H9 (cell line): ENCODE data around the gene BCAP29. TPM values are rescaled to one million over a fixed set of nuclear protein-coding genes. Genes with fewer than 3 reads are reported as not detected.
"Not testable (repeated sequence)": the region's sequence is repeated elsewhere in the genome, so short reads cannot be mapped to it uniquely, and the experiment has no call there.

Experiments used
- DNase-seq: peaks from one replicate; pipeline ENCODE4 v3.0.0-alpha.2; 2017
- H2AFZ ChIP-seq: one replicate; pipeline ENCODE4 v1.6.1; 2013; ENCODE audit warnings: mild to moderate bottlenecking, low read length, control low read depth, moderate library complexity
- H2AK5ac ChIP-seq: 2 replicates; pipeline ENCODE4 v1.6.1; 2013; ENCODE audit warnings: low read length, control low read depth, mixed read lengths; ENCODE audit not compliant: insufficient read length
- H2BK120ac ChIP-seq: one replicate; pipeline ENCODE4 v1.6.1; 2013; ENCODE audit warnings: low read depth, mild to moderate bottlenecking, low read length, control low read depth, inconsistent platforms; ENCODE audit not compliant: poor library complexity, severe bottlenecking
- H2BK12ac ChIP-seq: 2 replicates; pipeline ENCODE4 v1.6.1; 2013; ENCODE audit warnings: low read length, control low read depth, mixed read lengths, low read depth; ENCODE audit not compliant: insufficient read length
- H2BK15ac ChIP-seq: 2 replicates; pipeline ENCODE4 v1.6.1; 2013; ENCODE audit warnings: low read depth, low read length, control low read depth
- H2BK20ac ChIP-seq: one replicate; pipeline ENCODE4 v1.6.1; 2013; ENCODE audit warnings: low read depth, mild to moderate bottlenecking, low read length, control low read depth, inconsistent platforms; ENCODE audit not compliant: poor library complexity, severe bottlenecking
- H2BK5ac ChIP-seq: 2 replicates; pipeline ENCODE4 v1.6.1; 2013; ENCODE audit warnings: low read length, control low read depth, mixed read lengths; ENCODE audit not compliant: insufficient read length
- H3K14ac ChIP-seq: 2 replicates; pipeline ENCODE4 v1.6.1; 2013; ENCODE audit warnings: low read length, control low read depth; ENCODE audit not compliant: insufficient read depth
- H3K18ac ChIP-seq: 2 replicates; pipeline ENCODE4 v1.6.1; 2013; ENCODE audit warnings: low read depth, mild to moderate bottlenecking, mixed read lengths, low read length, control low read depth; ENCODE audit not compliant: insufficient read length
- H3K23ac ChIP-seq: 2 replicates; pipeline ENCODE4 v1.6.1; 2013; ENCODE audit warnings: low read length, control low read depth, mixed read lengths, low read depth; ENCODE audit not compliant: insufficient read length
- H3K23me2 ChIP-seq: 2 replicates; pipeline ENCODE4 v1.6.1; 2013; ENCODE audit warnings: low read depth, mild to moderate bottlenecking, mixed read lengths, low read length, control low read depth; ENCODE audit not compliant: insufficient read length, poor library complexity, severe bottlenecking
- H3K27ac ChIP-seq: 2 replicates; pipeline ENCODE4 v1.5.1; 2013; ENCODE audit warnings: low read length, control low read depth, mixed read lengths, low read depth; ENCODE audit not compliant: insufficient read length
- H3K27me3 ChIP-seq: 2 replicates; pipeline ENCODE4 v1.6.1; 2013; ENCODE audit warnings: low read length, control low read depth, inconsistent platforms; ENCODE audit not compliant: insufficient read depth
- H3K4ac ChIP-seq: 2 replicates; pipeline ENCODE4 v1.6.1; 2013; ENCODE audit warnings: low read depth, mild to moderate bottlenecking, control low read depth, inconsistent platforms, low read length, moderate library complexity
- H3K4me1 ChIP-seq: 2 replicates; pipeline ENCODE4 v1.6.1; 2013; ENCODE audit warnings: low read length, control low read depth, inconsistent platforms; ENCODE audit not compliant: insufficient read depth
- H3K4me2 ChIP-seq: 2 replicates; pipeline ENCODE4 v1.6.1; 2013; ENCODE audit warnings: low read length, control low read depth, mixed read lengths; ENCODE audit not compliant: insufficient read length, insufficient read depth
- H3K56ac ChIP-seq: 2 replicates; pipeline ENCODE4 v1.6.1; 2013; ENCODE audit warnings: low read depth, mild to moderate bottlenecking, mixed read lengths, low read length, control low read depth; ENCODE audit not compliant: insufficient read length
- H3K79me1 ChIP-seq: 2 replicates; pipeline ENCODE4 v1.6.1; 2013; ENCODE audit warnings: low read depth, mild to moderate bottlenecking, moderate library complexity, low read length, control low read depth, inconsistent platforms; ENCODE audit not compliant: insufficient read depth, poor library complexity, severe bottlenecking
- H3K79me2 ChIP-seq: 2 replicates; pipeline ENCODE4 v1.6.1; 2013; ENCODE audit warnings: low read length, control low read depth, inconsistent platforms; ENCODE audit not compliant: insufficient read depth
- H3K9ac ChIP-seq: 2 replicates; pipeline ENCODE4 v1.6.1; 2013; ENCODE audit warnings: low read length, control low read depth, mixed read lengths; ENCODE audit not compliant: insufficient read length; ENCODE audit errors: extremely low read depth
- H3K9me3 ChIP-seq: one replicate; pipeline ENCODE4 v1.6.1; 2013; ENCODE audit warnings: low read depth, low read length, inconsistent platforms; ENCODE audit not compliant: control insufficient read depth
- H3T11ph ChIP-seq: one replicate; pipeline ENCODE4 v1.6.1; 2013; ENCODE audit warnings: mild to moderate bottlenecking, low read length, control low read depth, inconsistent platforms
- H4K20me1 ChIP-seq: one replicate; pipeline ENCODE4 v1.6.1; 2013; ENCODE audit not compliant: control insufficient read depth, insufficient read length, insufficient read depth
- H4K5ac ChIP-seq: 2 replicates; pipeline ENCODE4 v1.6.1; 2013; ENCODE audit warnings: low read depth, mild to moderate bottlenecking, mixed read lengths, low read length, control low read depth; ENCODE audit not compliant: insufficient read length
- H4K8ac ChIP-seq: replicated peaks from 2 replicates; pipeline ENCODE4 v1.6.1; 2013; ENCODE audit warnings: low read length, control low read depth, mixed read lengths, low read depth; ENCODE audit not compliant: insufficient read length
- H4K91ac ChIP-seq: 2 replicates; pipeline ENCODE4 v1.6.1; 2013; ENCODE audit warnings: low read depth, mild to moderate bottlenecking, moderate library complexity, mixed read lengths, low read length, control low read depth; ENCODE audit not compliant: insufficient read length
- H3K27ac Mint-ChIP-seq, 3 experiments: 2 replicates in 2 of 3; 3 replicates in 1 of 3; pipeline ENCODE4 v1.8.0; 2020 to 2021; ENCODE audit warnings: mixed read lengths in 3 of 3, mild to moderate bottlenecking in 1 of 3, moderate library complexity in 1 of 3
- H3K27me3 Mint-ChIP-seq: 2 replicates; pipeline ENCODE4 v1.8.0; 2021; ENCODE audit warnings: low read depth, mild to moderate bottlenecking, moderate library complexity, mixed read lengths
- H3K36me3 Mint-ChIP-seq, 3 experiments: 2 replicates in 2 of 3; 3 replicates in 1 of 3; pipeline ENCODE4 v1.8.0; 2020 to 2021; ENCODE audit warnings: low read depth in 3 of 3, mixed read lengths in 3 of 3; ENCODE audit not compliant: insufficient read depth in 1 of 3
- H3K4me1 Mint-ChIP-seq, 2 experiments: 2 replicates each; pipeline ENCODE4 v1.8.0; 2020; ENCODE audit warnings: mixed read lengths in 2 of 2
- H3K4me3 Mint-ChIP-seq, 2 experiments: 2 replicates in 1 of 2; 3 replicates in 1 of 2; pipeline ENCODE4 v1.8.0; 2020 to 2021; ENCODE audit warnings: mild to moderate bottlenecking in 2 of 2, mixed read lengths in 2 of 2, moderate library complexity in 1 of 2
- H3K9me3 Mint-ChIP-seq, 2 experiments: 2 replicates in 1 of 2; 3 replicates in 1 of 2; pipeline ENCODE4 v1.8.0; 2020; ENCODE audit warnings: mild to moderate bottlenecking in 2 of 2, mixed read lengths in 2 of 2, moderate library complexity in 1 of 2
- WGBS: extraction: QIAGEN DNeasy Blood & Tissue Kit; methylation state at CpG from one replicate; pipeline ENCODE4 v1.1.7; 2013; ENCODE audit warnings: missing lambda C conversion rate, low lambda C conversion rate, mixed read lengths; ENCODE audit not compliant: insufficient read length; ENCODE audit errors: extremely low coverage; 5-methylcytosine and 5-hydroxymethylcytosine counted together
- total RNA-seq: library from RNA; stranded (reverse); gene quantifications from 2 replicates; pipeline ENCODE4 v1.2.1, GENCODE V29; 2021
- TF ChIP-seq, protein P1 (sequence below): fragments of 200-600 bp; sonication (generic); conservative IDR thresholded peaks from 3 replicates; pipeline ENCODE4 v1.8.0; 2021; ENCODE audit warnings: antibody characterized with exemption, mild to moderate bottlenecking

Gene BCAP29
- total RNA-seq, 1 experiment from 2014 or later, result 30.6 TPM

- DNase-seq, result no peak
- Histone ChIP-seq H2BK12ac (no peak overlapping the region), H3K23me2 (no peaks in the 10 kb centered on the region), H4K5ac (no peak overlapping the region), H4K20me1 (no peaks in the 10 kb centered on the region), H4K8ac (no peak overlapping the region), H3K4ac (no peak overlapping the region), H2AFZ (no peak overlapping the region), H3K79me1 (no peaks in the 10 kb centered on the region), H3K18ac (no peak overlapping the region), H3T11ph (no peak overlapping the region), H3K9ac (no peak overlapping the region), H3K79me2 (no peaks in the 10 kb centered on the region), H3K9me3 (no peaks in the 10 kb centered on the region), H2BK20ac (no peak overlapping the region), H3K27me3 (no peaks in the 10 kb centered on the region), H4K91ac (no peak overlapping the region), H2BK15ac (no peak overlapping the region), H3K56ac (no peak overlapping the region), H3K4me1 (no peaks in the 10 kb centered on the region), H3K23ac (no peak overlapping the region), H3K14ac (no peak overlapping the region), H3K4me2 (no peak overlapping the region), H3K27ac (no peak overlapping the region), H2BK120ac (no peak overlapping the region), H2BK5ac (no peak overlapping the region), H2AK5ac (no peak overlapping the region)
- Mint-ChIP-seq H3K27ac (peak overlapping the region in 1 of 3 experiments; percentile 56; a peak in 1 of 7 replicates), H3K27me3 (peaks cover 7% of the 10 kb centered on the region), H3K36me3 (0 out of 7 replicates have a peak, but pooled peaks cover 0 to 3% (median 0%) of the 10 kb centered on the region in 3 experiments), H3K4me3 (no peak overlapping the region), H3K9me3 (no peaks in the 10 kb centered on the region), H3K4me1 (peaks cover 0 to 5% of the 10 kb centered on the region in 2 experiments; a peak in 3 of 4 replicates)
- WGBS, result no CpG with 5 or more reads among the region's 1 CpG
- TF ChIP-seq, protein P1, sequence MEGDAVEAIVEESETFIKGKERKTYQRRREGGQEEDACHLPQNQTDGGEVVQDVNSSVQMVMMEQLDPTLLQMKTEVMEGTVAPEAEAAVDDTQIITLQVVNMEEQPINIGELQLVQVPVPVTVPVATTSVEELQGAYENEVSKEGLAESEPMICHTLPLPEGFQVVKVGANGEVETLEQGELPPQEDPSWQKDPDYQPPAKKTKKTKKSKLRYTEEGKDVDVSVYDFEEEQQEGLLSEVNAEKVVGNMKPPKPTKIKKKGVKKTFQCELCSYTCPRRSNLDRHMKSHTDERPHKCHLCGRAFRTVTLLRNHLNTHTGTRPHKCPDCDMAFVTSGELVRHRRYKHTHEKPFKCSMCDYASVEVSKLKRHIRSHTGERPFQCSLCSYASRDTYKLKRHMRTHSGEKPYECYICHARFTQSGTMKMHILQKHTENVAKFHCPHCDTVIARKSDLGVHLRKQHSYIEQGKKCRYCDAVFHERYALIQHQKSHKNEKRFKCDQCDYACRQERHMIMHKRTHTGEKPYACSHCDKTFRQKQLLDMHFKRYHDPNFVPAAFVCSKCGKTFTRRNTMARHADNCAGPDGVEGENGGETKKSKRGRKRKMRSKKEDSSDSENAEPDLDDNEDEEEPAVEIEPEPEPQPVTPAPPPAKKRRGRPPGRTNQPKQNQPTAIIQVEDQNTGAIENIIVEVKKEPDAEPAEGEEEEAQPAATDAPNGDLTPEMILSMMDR, result no peak
Measured at GRCh38 chr7:107638594-107638993, 58.5 kb downstream of the BCAP29 start.

DNA sequence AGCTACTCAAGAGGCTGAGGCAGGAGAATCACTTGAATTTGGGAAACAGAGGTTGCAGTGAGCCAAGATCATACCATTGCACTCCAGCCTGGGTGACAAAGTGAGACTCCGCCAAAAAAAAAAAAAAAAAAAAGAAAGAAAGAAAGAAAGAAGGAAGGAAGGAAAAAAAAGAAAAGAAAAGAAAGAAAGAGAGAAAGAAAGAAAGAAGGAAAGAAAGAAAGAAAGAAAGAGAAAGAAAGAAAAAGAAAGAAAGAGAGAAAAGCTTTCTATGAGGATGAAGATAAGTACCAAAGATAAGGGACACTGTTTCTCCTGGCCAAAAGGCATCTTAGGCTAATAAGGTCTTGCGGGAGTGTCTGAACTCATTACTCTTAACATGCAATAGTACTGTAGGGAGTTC lies 59.0 kb downstream of the BCAP29 start:
- not testable (repeated sequence) for H2BK120ac ChIP-seq, H2BK15ac ChIP-seq, H3K18ac ChIP-seq, H2BK12ac ChIP-seq, H3K56ac ChIP-seq, H3K4me2 ChIP-seq, H4K20me1 ChIP-seq, H3K23me2 ChIP-seq, H3K27ac ChIP-seq, H4K5ac ChIP-seq, H2BK20ac ChIP-seq, H3K9me3 Mint-ChIP-seq, H3K4ac ChIP-seq, H3K4me1 ChIP-seq, H3K36me3 Mint-ChIP-seq, DNase-seq, H3K9me3 ChIP-seq, H3T11ph ChIP-seq, H3K27me3 Mint-ChIP-seq, H3K79me1 ChIP-seq, H3K9ac ChIP-seq, H3K27me3 ChIP-seq, H3K79me2 ChIP-seq, H3K23ac ChIP-seq, H2AK5ac ChIP-seq, H2BK5ac ChIP-seq, H3K27ac Mint-ChIP-seq, H4K91ac ChIP-seq, H2AFZ ChIP-seq, H3K14ac ChIP-seq, H3K4me1 Mint-ChIP-seq, H3K4me3 Mint-ChIP-seq, H4K8ac ChIP-seq
- no CpG with 5 or more reads among the region's 2 CpGs for whole genome bisulfite sequencing
